IMR-90 (cell line): Measurements from ENCODE around the gene GALNT3.

Source experiments
- BHLHE40 ChIP-seq: fragments of 150-350 bp; IDR thresholded peaks from 2 replicates; pipeline ENCODE4 v1.6.1; 2016; ENCODE audit warnings: mild to moderate bottlenecking, low read depth, low read length
- CHD1 ChIP-seq: IDR thresholded peaks from 2 replicates; pipeline ENCODE4 v1.6.1; 2012; ENCODE audit warnings: low read depth, low read length, improper control_type of control experiment
- CTCF ChIP-seq: conservative IDR thresholded peaks from 2 replicates; pipeline ENCODE4 v1.5.1; 2012; ENCODE audit warnings: mild to moderate bottlenecking, low read depth, low read length, improper control_type of control experiment
- ELK1 ChIP-seq: fragments of 150-350 bp; IDR thresholded peaks from 2 replicates; pipeline ENCODE4 v1.6.1; 2016; ENCODE audit warnings: low read depth, mild to moderate bottlenecking, low read length, moderate library complexity, borderline replicate concordance
- FOS ChIP-seq: fragments of 150-350 bp; IDR thresholded peaks from 2 replicates; pipeline ENCODE4 v1.6.1; 2016; ENCODE audit warnings: low read depth, low read length
- MAFK ChIP-seq: IDR thresholded peaks from 2 replicates; pipeline ENCODE4 v1.6.1; 2012; ENCODE audit warnings: low read depth, low read length, improper control_type of control experiment
- MXI1 ChIP-seq: IDR thresholded peaks from 2 replicates; pipeline ENCODE4 v1.6.1; 2012; ENCODE audit warnings: low read depth, mild to moderate bottlenecking, low read length, moderate library complexity, borderline replicate concordance
- POLR2A ChIP-seq: IDR thresholded peaks from 2 replicates; pipeline ENCODE4 v1.6.1; 2012; ENCODE audit warnings: mild to moderate bottlenecking, low read depth, low read length
- RAD21 ChIP-seq: IDR thresholded peaks from 2 replicates; pipeline ENCODE4 v1.6.1; 2012; ENCODE audit warnings: low read length, improper control_type of control experiment
- RFX5 ChIP-seq: IDR thresholded peaks from 2 replicates; pipeline ENCODE4 v1.8.0; 2012; ENCODE audit warnings: low read depth, mild to moderate bottlenecking, low read length, moderate library complexity
- USF2 ChIP-seq: fragments of 150-350 bp; IDR thresholded peaks from 2 replicates; pipeline ENCODE4 v1.6.1; 2017; ENCODE audit warnings: mild to moderate bottlenecking, antibody characterized with exemption, low read length, low read depth

- TF ChIP-seq CTCF = no peak
- TF ChIP-seq MXI1 = no peak
- TF ChIP-seq POLR2A = no peak
- TF ChIP-seq USF2 = no peak
- TF ChIP-seq RAD21 = no peak
- TF ChIP-seq CHD1 = no peak
- no peak for TF ChIP-seq ELK1
- TF ChIP-seq BHLHE40 = no peak
- no peak for TF ChIP-seq FOS
- no peak for TF ChIP-seq MAFK
- no peak for TF ChIP-seq RFX5
These were observed 2.0 kb downstream of the GALNT3 start for GRCh38 chr2:165792104-165792454.
